Sciatic nerve (tissue), 2 donors: ENCODE results near the gene MTA2. TPM values are rescaled to one million over a fixed set of nuclear protein-coding genes. Genes with fewer than 3 reads are reported as not detected.
"Not testable (repeated sequence)": the region's sequence is repeated elsewhere in the genome, so short reads cannot be mapped to it uniquely, and the experiment has no call there.

Experiments
- ATAC-seq: fragments of 200-7000 bp; cut with Tn5 transposase; one replicate; pipeline ENCODE4 v1.9.1; 2020; ENCODE audit warnings: mild to moderate bottlenecking, moderate library complexity
- DNase-seq: peaks from one replicate; pipeline ENCODE4 v3.0.0-alpha.2; 2020; ENCODE audit warnings: low spot score
- intact Hi-C: fragments of 100-400 bp; cut with DNase I; formaldehyde crosslinking; loops from one replicate; pipeline ENCODE4 v1.14.2; 2022
- total RNA-seq: library from RNA; stranded (reverse); fragmentation: NEBNext Ultra II Directional; extraction: Animal tissue kit (Norgen Biotek cat#: 25700); gene quantifications from one replicate; pipeline ENCODE4 v1.2.1, GENCODE V29; 2021
- donor health status: DM: no; HTN: no; CAD: no.
- donor health status: DM: no; HTN: no; CAD: no.

Gene MTA2
- total RNA-seq, 1 donor from 2014 or later: 86.6 TPM

DNA sequence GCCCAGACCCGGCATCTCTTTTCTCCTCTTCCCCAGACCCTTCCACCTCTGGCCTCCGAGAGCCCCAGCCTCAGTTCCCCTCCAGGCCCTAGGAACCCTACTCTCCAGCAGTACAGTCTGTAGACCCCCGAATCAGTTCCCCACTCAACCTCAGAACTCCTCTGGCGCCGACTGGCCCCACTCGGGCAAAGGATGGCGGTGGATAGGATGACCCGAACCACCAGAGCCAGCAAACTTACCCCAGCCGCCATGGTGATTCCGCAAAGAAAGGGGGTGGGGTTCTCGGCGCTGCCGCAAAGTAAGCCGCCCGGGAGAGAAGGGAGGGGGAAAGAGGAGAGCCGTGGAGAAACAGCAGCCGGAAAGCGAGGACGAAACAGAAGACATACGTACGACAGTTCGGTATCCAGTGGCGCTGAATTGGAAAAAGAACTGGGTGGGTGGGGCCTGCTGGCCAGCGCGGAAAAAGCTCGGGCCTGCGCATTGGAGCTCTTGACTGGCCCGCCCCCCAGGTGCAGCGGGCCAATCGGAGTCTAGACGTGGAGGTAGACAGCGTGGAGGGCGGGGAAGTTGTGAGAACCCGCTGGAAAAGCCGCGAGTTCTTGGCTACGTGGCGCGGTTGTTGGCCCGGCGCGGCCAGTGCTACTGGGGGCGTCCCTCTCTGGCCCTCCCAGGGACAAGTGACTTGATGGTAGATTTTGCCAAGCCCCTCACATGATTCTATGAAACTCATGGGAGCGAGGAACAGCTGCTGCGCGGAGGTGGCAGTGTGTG, 27.9 kb downstream of the MTA2 start, which contains the start of gene EEF1G:
EEF1G (minus strand) TSS at position 300 of the 771 bp plus-strand sequence; CDS start at position 251, 49 bp downstream.
- DNase-seq: peak; percentile 97
- ATAC-seq: peak; percentile 98
- intact Hi-C loops: no loop called here

DNA sequence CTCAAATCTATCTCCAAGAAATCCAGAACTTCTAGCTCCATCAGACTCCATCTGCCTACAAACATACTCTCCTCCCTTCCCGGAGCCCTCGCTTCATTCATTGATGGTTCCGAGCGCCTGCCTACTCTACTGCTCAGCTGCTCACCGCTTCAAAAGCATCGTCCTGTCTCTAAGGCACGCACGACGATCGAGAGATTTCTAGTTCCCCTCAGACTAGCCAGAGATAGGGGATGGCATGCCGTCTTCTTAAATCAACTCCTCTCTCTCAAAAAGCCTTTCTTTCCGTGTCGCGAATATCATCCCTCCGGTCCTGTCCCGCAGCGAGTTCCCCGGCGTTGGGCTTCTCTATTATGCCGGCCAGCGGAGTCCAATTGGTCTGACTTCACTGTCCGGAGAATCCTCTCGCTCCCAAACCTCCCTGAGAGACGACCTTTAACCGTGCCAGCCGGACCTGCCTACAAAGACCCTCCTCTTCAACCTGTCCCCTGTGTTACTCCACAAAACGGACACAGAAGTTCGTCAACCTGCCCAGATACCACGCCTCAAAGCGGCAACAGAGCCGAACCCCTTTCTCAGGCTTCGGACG, 28.6 kb downstream of the MTA2 start:
- no peak for DNase-seq
- ATAC-seq: no peak
- intact Hi-C loops: no loop called here

DNA sequence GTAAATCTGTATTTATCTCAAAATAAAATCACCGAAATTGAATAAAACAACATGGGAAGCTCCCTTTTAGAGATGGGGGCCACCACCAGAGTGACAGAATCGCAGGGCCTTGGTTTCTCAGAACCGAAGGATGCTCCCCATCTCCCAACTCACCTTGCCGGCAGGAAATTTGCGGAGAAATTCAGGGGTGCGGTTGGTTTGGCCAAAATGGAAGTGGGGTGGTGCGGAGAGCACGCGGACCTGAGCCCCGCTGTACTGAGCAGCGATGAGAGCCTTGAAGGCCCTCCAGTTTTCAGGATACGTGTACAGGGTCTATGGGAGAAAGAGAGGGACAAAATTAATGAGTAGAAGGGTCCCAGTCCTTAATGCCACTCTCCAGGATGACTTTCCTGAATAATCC, 29.2 kb downstream of the MTA2 start:
- DNase-seq (no peak), ATAC-seq (no peak)
- intact Hi-C loops: no loop called here

DNA sequence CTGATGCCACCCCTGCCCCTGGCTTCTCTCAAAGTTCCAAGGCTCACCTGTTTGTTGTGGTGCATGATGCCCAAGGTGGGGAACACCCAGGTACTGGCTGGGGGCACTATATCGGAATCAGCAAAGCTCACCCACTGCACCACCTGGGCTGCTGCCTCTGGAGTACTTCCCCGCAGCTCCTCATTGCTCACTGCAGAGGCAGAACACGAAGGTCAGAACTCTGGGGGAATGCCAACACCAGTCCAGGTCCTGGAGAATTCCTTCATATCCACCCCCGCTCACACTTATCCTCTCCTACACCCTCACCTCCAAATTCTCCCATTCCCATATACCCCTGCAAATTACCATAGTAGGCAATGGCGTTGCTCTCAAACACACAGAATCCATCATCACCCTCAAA, 30.2 kb downstream of the MTA2 start:
- DNase-seq, intact Hi-C loops, ATAC-seq: not testable (repeated sequence)

DNA sequence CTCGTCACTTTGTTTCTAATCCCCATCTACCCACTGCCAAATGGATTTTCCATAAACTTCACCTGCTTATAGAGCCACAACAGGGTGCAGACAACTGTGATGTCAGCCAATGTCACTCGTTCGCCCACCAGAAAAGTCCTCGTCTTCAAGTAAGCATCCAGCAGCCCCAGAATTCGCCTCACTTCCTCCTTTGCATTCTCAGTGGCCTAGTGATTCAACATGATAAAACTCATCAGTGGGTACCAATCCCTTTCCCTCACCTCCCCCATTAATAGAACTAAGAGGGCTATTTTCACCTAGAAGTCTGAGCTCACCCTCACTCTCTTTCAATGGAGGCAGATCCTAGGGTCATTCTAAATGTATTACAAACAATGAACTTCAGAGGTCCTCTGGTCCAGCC, 30.8 kb downstream of the MTA2 start:
- intact Hi-C loops, ATAC-seq, DNase-seq: not testable (repeated sequence)

DNA sequence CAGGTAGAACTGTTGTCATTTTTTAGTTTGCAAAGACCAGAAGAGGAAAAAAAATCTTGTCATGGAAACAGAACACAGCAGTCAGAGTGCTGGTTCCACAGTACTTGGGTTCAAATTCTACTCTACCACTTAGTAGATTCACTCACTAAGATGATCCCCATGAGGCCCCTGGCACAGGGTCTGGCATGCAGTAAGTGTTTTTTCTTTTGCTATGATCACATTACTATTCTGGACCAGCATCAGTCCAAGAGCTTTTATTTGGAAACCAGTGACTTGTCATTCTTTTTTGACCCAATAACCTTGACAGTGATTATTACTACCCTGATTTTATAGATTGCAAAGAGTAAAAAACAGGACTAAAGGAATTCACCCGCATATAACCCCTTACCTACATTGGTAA, 32.1 kb downstream of the MTA2 start:
- intact Hi-C loops: no loop called here
- ATAC-seq: no peak
- no peak for DNase-seq

DNA sequence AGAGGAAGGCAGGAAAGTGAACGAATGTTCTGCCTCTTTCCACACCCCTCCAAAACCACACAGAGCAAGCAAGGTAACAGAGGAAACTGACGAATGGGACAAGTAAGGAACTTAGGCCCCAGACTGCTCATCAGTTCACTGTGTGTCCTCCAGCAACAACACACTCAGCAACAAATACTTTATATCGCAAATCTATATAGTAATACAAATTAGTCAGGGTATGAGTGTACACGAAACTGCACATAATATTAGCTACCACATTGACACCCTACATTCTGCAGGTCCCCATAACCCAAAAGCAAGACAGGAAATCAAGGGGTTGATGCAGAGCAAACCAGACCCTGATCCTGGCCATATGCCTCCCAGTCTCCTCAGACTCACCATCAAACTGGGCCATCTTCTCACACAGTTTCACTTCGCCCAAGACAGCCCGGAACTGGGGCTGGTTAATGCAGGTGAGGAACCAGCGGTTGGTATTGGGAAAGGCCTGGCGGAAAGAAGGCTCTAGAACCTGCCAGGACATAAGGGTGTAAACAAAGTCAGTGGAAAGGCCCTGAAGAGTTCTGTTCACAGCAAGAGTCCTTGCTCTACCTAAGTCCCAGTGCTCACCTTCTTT, 34.5 kb downstream of the MTA2 start:
- no peak for ATAC-seq
- DNase-seq: no peak
- intact Hi-C loops: no loop called here

DNA sequence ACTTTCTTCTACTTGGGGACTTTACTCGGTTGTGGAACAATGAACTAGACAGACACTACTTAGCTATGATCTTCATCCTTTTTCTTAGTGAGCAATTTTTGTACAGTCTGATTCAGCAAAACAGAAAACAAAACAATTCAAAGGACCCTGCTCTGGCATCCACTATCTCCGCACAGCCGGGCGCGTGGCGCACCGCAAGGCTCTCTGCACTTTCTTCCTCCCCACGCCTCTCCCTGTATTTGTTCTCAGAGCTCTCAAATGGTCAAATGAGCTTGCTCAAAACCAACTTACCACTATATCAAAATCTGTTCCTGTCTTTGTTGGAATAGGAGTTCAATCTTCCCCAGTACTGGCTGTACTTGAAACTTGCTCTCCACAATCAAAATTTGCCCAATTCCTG, 35.4 kb downstream of the MTA2 start:
- no peak for DNase-seq
- ATAC-seq: no peak
- intact Hi-C loops: no loop called here

DNA sequence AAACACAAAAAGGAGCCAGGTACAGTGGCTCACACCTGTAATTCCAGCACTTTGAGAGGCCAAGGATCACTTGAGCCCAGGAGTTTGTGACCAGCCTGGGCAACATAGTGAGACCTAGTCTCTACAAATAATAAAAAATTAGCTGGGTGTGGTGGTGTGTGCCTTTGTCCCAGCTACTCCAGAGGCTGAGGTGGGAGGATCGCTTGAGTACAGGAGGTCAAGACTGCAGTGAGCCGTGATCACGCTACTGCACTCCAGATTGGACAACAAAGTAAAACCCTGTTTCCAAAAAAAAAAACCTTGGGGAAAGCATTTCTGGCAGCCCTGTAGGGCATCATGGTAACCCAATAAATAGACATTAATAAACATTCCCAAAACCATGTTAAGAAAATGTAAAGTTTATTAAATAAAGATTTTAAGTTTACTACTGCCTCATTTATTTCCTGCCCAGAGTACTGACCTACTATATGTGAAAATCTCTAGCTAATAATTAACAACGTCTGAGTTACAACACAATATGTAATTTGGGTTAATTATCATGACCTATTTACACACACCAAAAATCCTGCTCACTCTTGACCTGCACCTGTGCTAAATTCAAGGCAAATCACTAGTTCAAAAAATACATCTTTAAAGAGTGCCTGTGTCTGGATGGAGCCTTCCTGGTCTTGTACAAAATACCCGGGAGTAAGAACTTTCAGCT, 36.4 kb downstream of the MTA2 start:
- intact Hi-C loops: no loop called here
- ATAC-seq (no peak), DNase-seq (no peak)

DNA sequence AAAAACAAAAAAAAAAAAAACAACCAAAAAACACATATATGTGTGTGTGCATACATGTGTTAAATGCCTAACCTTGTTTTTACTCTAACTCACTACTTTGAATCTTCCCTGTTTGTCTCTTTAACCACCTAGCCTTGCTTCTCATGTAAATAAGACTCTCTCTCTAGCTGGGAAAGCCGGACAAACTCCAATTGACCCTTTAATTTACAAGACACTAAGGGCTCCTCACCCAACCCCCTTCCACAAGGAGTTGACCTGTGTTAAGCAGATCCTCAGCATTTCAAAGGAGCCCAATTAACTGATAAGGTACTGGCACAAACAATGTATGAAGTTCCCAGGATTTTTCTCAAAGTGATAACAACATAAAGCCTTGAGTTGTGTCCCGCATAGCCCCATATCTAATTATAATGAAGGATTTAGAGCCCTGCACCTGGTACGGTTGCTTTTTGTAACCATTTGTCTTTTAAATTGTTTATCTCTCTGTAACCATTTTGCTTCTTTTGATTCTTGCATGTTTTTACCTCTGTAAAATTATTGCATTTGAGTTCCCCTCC, 39.9 kb downstream of the MTA2 start:
- DNase-seq, intact Hi-C loops, ATAC-seq: not testable (repeated sequence)

DNA sequence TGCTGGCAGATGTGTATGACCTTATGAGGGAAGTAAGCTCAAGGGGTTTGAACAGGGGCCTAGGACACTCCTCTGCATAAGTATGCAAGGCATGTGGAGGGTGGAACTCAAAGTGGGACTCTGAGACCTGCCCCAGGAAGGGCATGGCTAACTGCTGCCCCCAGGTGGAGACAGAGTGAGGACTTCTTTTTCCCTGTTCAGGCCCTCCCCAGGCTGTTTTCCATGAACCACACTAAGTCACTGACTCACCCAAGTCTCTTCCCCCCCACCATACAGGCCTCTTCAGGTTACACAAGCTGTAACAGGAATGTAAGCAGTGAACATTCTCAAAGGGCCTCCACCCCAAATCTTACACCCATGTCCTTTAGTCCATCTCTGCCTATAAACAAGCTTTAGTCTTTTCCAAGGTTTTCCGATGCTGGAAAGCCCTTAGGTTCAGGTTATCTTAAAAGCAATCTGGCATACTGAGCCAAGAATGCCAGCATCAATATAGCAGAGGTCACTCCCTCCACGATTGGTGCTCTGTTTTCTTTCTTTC, 41.0 kb downstream of the MTA2 start:
- intact Hi-C loops: no loop called here
- peak; percentile 92 for DNase-seq
- ATAC-seq: peak; percentile 86

DNA sequence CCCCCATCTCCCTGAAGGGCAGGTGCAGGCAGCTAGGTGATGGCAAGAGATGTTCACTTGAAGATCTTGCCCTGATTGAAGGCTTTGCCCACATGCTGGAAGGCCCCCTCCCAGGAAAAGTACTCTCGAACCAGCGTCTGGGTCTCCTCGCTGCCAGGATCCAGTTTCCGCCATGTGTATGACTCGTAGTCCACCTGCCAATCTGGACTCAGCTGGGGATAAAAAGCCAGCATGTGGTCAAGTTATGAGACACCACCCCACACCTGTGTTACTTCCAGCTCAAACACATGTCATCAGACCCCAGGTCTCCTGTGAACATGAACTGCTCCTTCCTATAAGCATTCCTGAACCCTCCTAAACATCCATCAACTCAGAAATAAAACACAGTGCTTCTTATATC, 42.0 kb downstream of the MTA2 start:
- not testable (repeated sequence) for ATAC-seq, DNase-seq
- intact Hi-C loops: loop anchor here (10.0 kb wide), 1 partner anchor 55 kb away; no protein-coding TSS in a partner anchor

DNA sequence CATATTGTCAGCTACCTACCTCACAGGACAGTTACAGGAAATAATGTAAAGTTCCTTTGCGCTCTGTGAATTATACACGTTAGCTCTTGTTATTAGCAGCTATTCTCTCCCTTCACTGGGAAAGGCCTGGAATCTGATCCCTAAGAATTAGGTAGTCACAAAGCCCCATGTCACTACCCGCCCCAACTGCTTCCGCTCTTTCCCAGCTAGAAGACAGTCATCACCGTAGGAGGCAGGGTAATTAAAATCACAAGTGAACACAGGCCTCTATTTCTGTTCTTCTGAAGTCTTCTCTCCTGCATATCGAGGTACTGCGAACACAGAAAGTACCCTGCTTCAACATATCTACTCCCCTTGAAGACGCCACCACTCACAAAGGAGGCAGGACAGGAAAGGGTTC, 42.5 kb downstream of the MTA2 start:
- ATAC-seq (no peak), DNase-seq (no peak)
- intact Hi-C loops: loop anchor here (10.0 kb wide), 1 partner anchor 54 kb away; no protein-coding TSS in a partner anchor

DNA sequence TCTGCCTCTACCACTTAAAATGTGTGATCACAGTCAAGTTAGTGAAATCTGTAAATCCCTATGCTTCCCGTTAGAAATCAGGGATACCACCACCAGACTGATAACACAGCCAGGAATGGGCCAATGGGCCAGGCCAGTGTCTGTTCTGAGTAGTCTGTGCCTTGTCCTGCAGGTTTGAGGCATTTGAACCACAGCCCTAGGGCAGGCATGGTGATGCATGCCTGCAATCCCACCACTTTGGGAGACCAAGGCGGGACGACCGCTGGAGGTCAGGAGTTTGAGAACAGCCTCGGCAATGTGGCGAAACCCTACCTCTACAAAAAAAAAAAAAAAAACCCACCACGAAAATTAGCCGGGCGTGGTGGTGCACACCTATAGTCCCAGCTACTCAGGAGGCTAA, 43.0 kb downstream of the MTA2 start:
- intact Hi-C loops: loop anchor here (10.0 kb wide), 1 partner anchor 54 kb away; no protein-coding TSS in a partner anchor
- ATAC-seq: no peak

DNA sequence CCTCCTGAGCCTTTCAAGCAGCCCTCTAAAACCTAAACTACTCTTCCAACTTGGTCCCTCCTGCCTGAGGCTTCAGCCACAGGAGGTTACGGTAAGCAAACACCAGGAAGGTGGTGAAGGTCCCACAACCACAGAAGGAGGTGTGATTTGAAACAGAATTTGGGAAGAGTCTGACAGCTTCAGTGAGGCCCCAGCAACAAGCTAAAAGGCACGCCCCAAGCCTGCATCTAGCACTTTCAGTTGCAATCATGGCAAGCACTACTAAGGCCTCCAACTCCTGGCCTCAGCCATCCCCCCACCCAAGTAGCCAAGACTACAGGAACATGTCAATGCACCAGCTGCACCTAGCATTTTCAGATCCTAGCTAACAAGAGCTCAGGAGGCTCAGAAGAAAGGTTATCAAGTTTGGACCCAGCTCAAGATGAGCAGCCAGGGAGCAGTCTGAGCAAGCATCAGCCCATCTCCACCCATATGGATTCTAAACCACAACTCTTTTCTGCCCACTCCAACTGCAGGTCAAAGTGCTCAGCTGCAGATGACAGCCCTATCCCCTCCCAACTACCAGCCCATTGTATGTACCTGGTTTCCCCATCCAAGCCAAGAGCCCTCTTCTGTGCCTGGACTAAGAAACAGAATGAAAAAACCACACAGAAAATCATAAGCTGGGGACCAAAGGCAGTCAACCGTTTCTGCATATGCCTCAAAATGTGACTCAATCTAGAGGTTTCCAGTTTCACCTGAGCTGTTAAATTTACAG, 44.6 kb downstream of the MTA2 start:
- DNase-seq (no peak), ATAC-seq (no peak)
- intact Hi-C loops: loop anchor here (10.0 kb wide), 1 partner anchor 52 kb away; no protein-coding TSS in a partner anchor

More for the DNA sequence above, 43.0 kb downstream of the MTA2 start:
- DNase-seq: no peak

DNA sequence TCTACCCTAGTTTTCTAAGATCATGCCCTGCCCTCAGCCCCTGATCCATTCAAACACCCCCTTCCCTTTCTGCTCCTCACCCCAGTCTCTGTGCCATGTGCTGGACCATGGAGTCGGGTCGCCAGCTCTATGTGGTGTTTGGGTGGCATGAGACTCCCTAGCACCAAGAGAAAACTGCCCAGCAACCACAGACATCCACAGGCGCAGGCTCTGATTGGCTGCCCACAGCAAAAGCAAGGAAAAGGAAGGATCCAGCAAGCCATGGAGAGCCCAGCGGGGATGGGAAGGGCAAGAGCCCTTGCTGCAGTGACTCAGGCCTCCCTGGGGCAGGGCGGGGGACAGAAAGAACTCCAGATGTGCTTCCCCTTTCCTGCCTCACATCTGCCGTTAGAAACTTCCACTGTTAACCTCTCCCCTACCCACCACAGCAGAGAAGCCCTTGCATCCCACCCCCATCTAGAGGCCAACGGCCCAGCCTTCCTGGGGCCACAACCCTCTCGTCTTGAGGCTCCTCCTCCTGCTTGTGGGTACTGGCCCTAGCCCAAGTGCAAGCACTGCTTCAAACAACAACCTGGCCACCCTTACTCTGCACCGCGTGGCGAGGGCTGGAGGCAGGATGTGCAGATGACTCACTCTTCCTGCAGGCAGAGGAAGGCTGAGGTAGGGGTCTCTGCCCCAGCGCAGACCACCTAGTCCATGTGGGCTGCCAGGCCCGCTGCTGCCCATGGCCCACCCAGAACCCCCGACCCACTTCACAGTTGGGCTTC, 45.4 kb downstream of the MTA2 start:
- peak; percentile 88 for DNase-seq
- intact Hi-C loops: loop anchor here (10.0 kb wide), 1 partner anchor 51 kb away; no protein-coding TSS in a partner anchor
- peak; percentile 64 for ATAC-seq

DNA sequence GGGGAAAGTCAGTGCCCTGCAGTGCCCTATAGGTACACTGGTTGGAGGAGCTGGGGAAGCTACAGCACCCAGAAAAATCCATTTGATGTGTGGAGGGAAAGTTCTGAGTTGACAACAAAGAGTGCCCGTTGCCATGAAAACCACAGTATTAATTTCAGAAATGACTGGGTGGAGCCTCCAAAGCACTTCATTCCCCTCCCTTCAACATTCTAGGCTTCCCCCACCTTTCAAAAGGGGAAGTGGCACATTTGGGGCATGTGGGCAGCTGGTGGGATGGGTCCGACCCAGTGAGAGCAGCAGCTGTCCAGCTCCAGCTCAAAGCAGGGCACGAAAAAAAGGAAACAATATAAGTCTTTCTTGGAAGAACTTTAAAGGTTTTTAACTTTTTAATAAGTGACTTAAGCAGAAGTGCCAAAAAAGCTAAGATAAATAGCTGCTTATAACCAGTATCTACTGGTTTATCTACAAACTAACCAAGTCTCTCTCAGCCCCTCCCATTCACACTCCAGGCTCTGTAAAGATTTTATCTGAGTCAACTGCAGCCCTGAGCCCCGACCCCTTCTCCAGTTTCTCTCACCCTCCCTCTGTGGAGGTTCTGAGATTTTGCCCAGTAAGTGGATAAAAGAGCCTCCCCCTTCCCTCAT, 46.1 kb downstream of the MTA2 start:
- intact Hi-C loops: loop anchor here (10.0 kb wide), 1 partner anchor 51 kb away; no protein-coding TSS in a partner anchor
- ATAC-seq (peak; percentile 13), DNase-seq (no peak)
